Esophagus muscularis mucosa (tissue), 3 donors: Measurements from ENCODE around the gene SFXN4.

Source experiments
- CTCF ChIP-seq, 3 experiments: fragments of 200-600 bp in 2 of 3; fragments of 450-650 bp in 1 of 3; sonication (generic) in 2 of 3; IDR thresholded peaks; one replicate each; pipeline ENCODE4 v1.5.1; 2017 to 2019; ENCODE audit warnings: antibody characterized with exemption in 3 of 3, mild to moderate bottlenecking in 2 of 3, moderate library complexity in 1 of 3
- POLR2A ChIP-seq: fragments of 450-650 bp; IDR thresholded peaks from one replicate; pipeline ENCODE4 v1.6.1; 2017; ENCODE audit warnings: antibody characterized with exemption, moderate library complexity, mild to moderate bottlenecking, low read depth

GRCh38 chr10:119162452-119163092, 2.9 kb downstream of the SFXN4 start:
- TF ChIP-seq POLR2A: no peak
- TF ChIP-seq CTCF (IDR thresholded peaks at IDR 0.05): no peak
